A549 (cell line): ENCODE data around the gene ROBO1. TPM values are rescaled to one million over a fixed set of nuclear protein-coding genes. Genes with fewer than 3 reads are reported as not detected.
A peak's percentile ranks its signal among the peaks of the same experiment; 100 is the strongest.

ENCODE experiments used
- ATAC-seq, 2 experiments: fragments of 200-7000 bp in 1 of 2; fragments of >200 bp in 1 of 2; cut with Nextera tagmentation in 1 of 2; cut with Tn5 transposase in 1 of 2; 3 replicates each; pipeline versions ENCODE4 v1.8.0 to v1.9.1; 2018 to 2020; ENCODE audit warnings: mild to moderate bottlenecking in 1 of 2, moderate library complexity in 1 of 2
- CTCF ChIA-PET: fragments of 300-600 bp; sonication (Branson Sonifier 250); formaldehyde crosslinking; extraction: SDS; loops from one replicate; lab custom pipeline; 2021; ENCODE audit warnings: antibody characterized with exemption, inconsistent platforms; lab: Yijun Ruan, JAX
- POLR2A ChIA-PET: fragments of 350-600 bp; formaldehyde crosslinking; extraction: SDS; loops from one replicate; lab custom pipeline; 2021; ENCODE audit warnings: antibody characterized with exemption, inconsistent platforms; lab: Yijun Ruan, JAX
- DNase-seq, 2 experiments: peaks; one replicate each; pipeline versions ENCODE4 v3.0.0 to v3.0.0-alpha.2; 2011 to 2016; ENCODE audit warnings: low read depth in 1 of 2, low spot score in 1 of 2
- FAIRE-seq: peaks from 2 replicates; lab custom pipeline; 2011; peaks lifted over from hg19 to GRCh38; lab: Jason Lieb, UNC
- H3K27ac ChIP-seq, 2 experiments: fragments of >200 bp; sonication (Bioruptor Twin); formaldehyde crosslinking; 3 replicates each; pipeline ENCODE4 v1.5.1; 2016 to 2017
- H3K4me1 ChIP-seq: fragments of >200 bp; sonication (Bioruptor Twin); formaldehyde crosslinking; 3 replicates; pipeline ENCODE4 v1.6.1; 2016
- H3K4me2 ChIP-seq: fragments of >200 bp; sonication (Bioruptor Twin); formaldehyde crosslinking; 3 replicates; pipeline ENCODE4 v1.6.1; 2016
- H3K4me3 ChIP-seq: fragments of >200 bp; sonication (Bioruptor Twin); formaldehyde crosslinking; 3 replicates; pipeline ENCODE4 v1.5.1; 2016
- H3K9me3 ChIP-seq: fragments of >200 bp; sonication (Bioruptor Twin); formaldehyde crosslinking; 3 replicates; pipeline ENCODE4 v1.6.1; 2016
- BHLHE40 ChIP-seq: IDR thresholded peaks from 2 replicates; pipeline ENCODE4 v1.6.1; 2012; ENCODE audit warnings: low read depth, low read length, inconsistent platforms
- CTCF ChIP-seq: fragments of >200 bp; sonication (Bioruptor Twin); formaldehyde crosslinking; IDR thresholded peaks from 3 replicates; pipeline ENCODE4 v1.5.1; 2016
- EHMT2 ChIP-seq: fragments of 200-600 bp; sonication (generic); IDR thresholded peaks from 2 replicates; pipeline ENCODE4 v1.6.1; 2016; ENCODE audit warnings: antibody characterized with exemption, low read depth, mild to moderate bottlenecking, moderate library complexity
- EP300 ChIP-seq, 2 experiments: fragments of >200 bp; sonication (Bioruptor Twin); formaldehyde crosslinking; IDR thresholded peaks; 2 replicates in 1 of 2; 3 replicates in 1 of 2; pipeline ENCODE4 v1.6.1; 2016 to 2017
- ESRRA ChIP-seq: fragments of 150-350 bp; IDR thresholded peaks from 2 replicates; pipeline ENCODE4 v1.6.1; 2014; ENCODE audit warnings: mild to moderate bottlenecking, low read length, borderline replicate concordance
- FOSL2 ChIP-seq, 2 experiments: fragments of 450-650 bp in 1 of 2; fragments of >200 bp in 1 of 2; sonication (Bioruptor Twin) in 1 of 2; formaldehyde crosslinking; IDR thresholded peaks; 2 replicates each; pipeline versions ENCODE4 v1.5.0 to v1.6.1; 2016 to 2020; ENCODE audit warnings: mild to moderate bottlenecking in 1 of 2, moderate library complexity in 1 of 2
- FOXS1 ChIP-seq: fragments of 250-450 bp; sonication (Bioruptor Pico); IDR thresholded peaks from 2 replicates; pipeline ENCODE4 v1.5.0; 2020; ENCODE audit warnings: mild to moderate bottlenecking, moderate library complexity
- HDAC2 ChIP-seq: fragments of 200-600 bp; sonication (generic); IDR thresholded peaks from 2 replicates; pipeline ENCODE4 v1.6.1; 2016
- HMGXB4 ChIP-seq: fragments of 250-450 bp; sonication (Bioruptor Pico); IDR thresholded peaks from 2 replicates; pipeline ENCODE4 v1.5.0; 2021; ENCODE audit warnings: mild to moderate bottlenecking, moderate library complexity, borderline replicate concordance
- JUN ChIP-seq, 2 experiments: fragments of >200 bp; sonication (Bioruptor Twin); formaldehyde crosslinking; IDR thresholded peaks; 2 replicates in 1 of 2; 3 replicates in 1 of 2; pipeline ENCODE4 v1.6.1; 2016 to 2017
- KDM1A ChIP-seq: fragments of 200-600 bp; sonication (generic); IDR thresholded peaks from 2 replicates; pipeline ENCODE4 v1.6.1; 2016; ENCODE audit warnings: low read depth, mild to moderate bottlenecking
- KDM5A ChIP-seq: fragments of 200-600 bp; sonication (generic); IDR thresholded peaks from 2 replicates; pipeline ENCODE4 v1.6.1; 2016; ENCODE audit warnings: antibody characterized with exemption, mild to moderate bottlenecking
- MAFK ChIP-seq: fragments of 450-650 bp; IDR thresholded peaks from 2 replicates; pipeline ENCODE4 v1.6.1; 2014; ENCODE audit not compliant: partially characterized antibody
- MYC ChIP-seq: IDR thresholded peaks from 2 replicates; pipeline ENCODE4 v1.6.1; 2012; ENCODE audit warnings: mild to moderate bottlenecking, inconsistent platforms, low read length, improper control_type of control experiment, borderline replicate concordance
- NR3C1 ChIP-seq: fragments of >200 bp; sonication (Bioruptor Twin); formaldehyde crosslinking; IDR thresholded peaks from 3 replicates; pipeline ENCODE4 v1.6.1; 2017
- PHF8 ChIP-seq: fragments of 200-600 bp; sonication (generic); IDR thresholded peaks from 2 replicates; pipeline ENCODE4 v1.6.1; 2016; ENCODE audit warnings: low read depth, mild to moderate bottlenecking, antibody characterized with exemption, moderate library complexity, borderline replicate concordance
- POLR2A ChIP-seq: IDR thresholded peaks from 2 replicates; pipeline ENCODE4 v1.6.1; 2012; ENCODE audit warnings: mild to moderate bottlenecking, low read length
- POLR2AphosphoS2 ChIP-seq: conservative IDR thresholded peaks from 2 replicates; pipeline ENCODE4 v1.6.1; 2012; ENCODE audit warnings: low read length, improper control_type of control experiment, inconsistent platforms
- RAD21 ChIP-seq, 2 experiments: fragments of >200 bp in 1 of 2; sonication (Bioruptor Twin) in 1 of 2; formaldehyde crosslinking in 1 of 2; IDR thresholded peaks in 1 of 2; conservative IDR thresholded peaks in 1 of 2; 2 replicates in 1 of 2; 3 replicates in 1 of 2; pipeline ENCODE4 v1.6.1; 2012 to 2018; ENCODE audit warnings: inconsistent platforms in 1 of 2
- RCOR1 ChIP-seq: fragments of 150-350 bp; IDR thresholded peaks from 2 replicates; pipeline ENCODE4 v1.6.1; 2014; ENCODE audit warnings: antibody characterized with exemption, low read length, low read depth
- RFX5 ChIP-seq: fragments of 450-650 bp; IDR thresholded peaks from 2 replicates; pipeline ENCODE4 v1.7.1; 2014; ENCODE audit warnings: antibody characterized with exemption, mild to moderate bottlenecking, moderate library complexity
- SREBF2 ChIP-seq: fragments of 450-650 bp; IDR thresholded peaks from 2 replicates; pipeline ENCODE4 v1.6.1; 2014; ENCODE audit warnings: mild to moderate bottlenecking, moderate library complexity
- TP53 ChIP-seq: fragments of 250-450 bp; sonication (Bioruptor Pico); IDR thresholded peaks from 2 replicates; pipeline ENCODE4 v1.5.0; 2021; ENCODE audit warnings: mild to moderate bottlenecking, moderate library complexity
- ZFP36 ChIP-seq: fragments of 450-650 bp; IDR thresholded peaks from 2 replicates; pipeline ENCODE4 v1.6.1; 2014; ENCODE audit warnings: borderline replicate concordance; ENCODE audit not compliant: partially characterized antibody
- ZSCAN20 ChIP-seq: fragments of 250-450 bp; sonication (Bioruptor Pico); IDR thresholded peaks from 2 replicates; pipeline ENCODE4 v1.8.0; 2022; ENCODE audit warnings: mild to moderate bottlenecking, moderate library complexity
- WGBS: methylation state at CpG from one replicate; pipeline ENCODE4 v1.1.6; 2017; ENCODE audit errors: missing lambda C conversion rate; 5-methylcytosine and 5-hydroxymethylcytosine counted together
- polyA plus RNA-seq, 4 experiments: library from polyadenylated mRNA; depleted of rRNA in 3 of 4; stranded (reverse); fragments of >200 nt; fragmentation: RNase III in 1 of 4; extraction: RNeasy Plus Mini Kit Qiagen cat#74134 plus additional on column Dnase treatment in 1 of 4; gene quantifications; 2 replicates in 3 of 4; 3 replicates in 1 of 4; pipeline ENCODE4 v1.2.3, GENCODE V29; 2011 to 2017
- TF ChIP-seq, protein P1 (sequence below): fragments of 150-350 bp; IDR thresholded peaks from 2 replicates; pipeline ENCODE4 v1.6.1; 2014; ENCODE audit warnings: low read depth, mild to moderate bottlenecking, low read length
- TF ChIP-seq, protein P2 (sequence below): fragments of 250-450 bp; sonication (Bioruptor Pico); IDR thresholded peaks from 2 replicates; pipeline ENCODE4 v1.5.0; 2020; ENCODE audit warnings: low read depth, mild to moderate bottlenecking, moderate library complexity

ROBO1 gene
- polyA plus RNA-seq, 2 of the 4 experiments (the other 2 are of a cell fraction), result 25.3 to 35.6 TPM

GRCh38 chr3:79651536-79652065, 116.2 kb downstream of the ROBO1 start (continued):
- TF ChIP-seq CTCF (no peak), ESRRA (no peak)

DNA sequence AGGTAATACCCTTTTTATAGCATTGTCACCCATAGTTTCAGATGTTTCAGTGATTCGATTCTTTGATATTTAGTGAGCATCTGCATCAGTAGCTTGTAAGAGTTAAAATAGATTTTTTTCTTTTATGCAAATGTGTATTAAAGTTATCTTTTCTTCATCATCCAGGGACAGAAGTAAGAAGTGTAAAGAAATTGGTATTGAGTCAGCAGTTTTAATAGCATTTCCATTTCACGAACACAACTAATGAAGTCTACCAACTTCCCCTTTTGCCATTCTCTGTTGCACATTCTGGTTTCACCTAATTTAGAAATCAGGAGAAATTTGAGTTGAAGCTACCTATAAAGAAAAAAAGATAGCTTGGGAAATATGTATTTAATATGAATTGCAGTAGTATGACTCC, 127.9 kb downstream of the ROBO1 start:
- Histone ChIP-seq H3K4me1 (no peaks in the 10 kb centered on the region), H3K9me3 (peaks cover 4% of the 10 kb centered on the region; the same call in 1 of the 3 replicates), H3K27ac (no peak overlapping the region), H3K4me2 (no peak overlapping the region), H3K4me3 (no peak overlapping the region)
- ChIA-PET POLR2A (no interaction called here), CTCF (no interaction called here)
- TF ChIP-seq POLR2AphosphoS2 (no peak), MAFK (peak; percentile 59)
- ATAC-seq (no peak), FAIRE-seq (no peak), DNase-seq (no peak)
- 31% methylated on average over 2 of the region's 2 CpGs for WGBS

DNA sequence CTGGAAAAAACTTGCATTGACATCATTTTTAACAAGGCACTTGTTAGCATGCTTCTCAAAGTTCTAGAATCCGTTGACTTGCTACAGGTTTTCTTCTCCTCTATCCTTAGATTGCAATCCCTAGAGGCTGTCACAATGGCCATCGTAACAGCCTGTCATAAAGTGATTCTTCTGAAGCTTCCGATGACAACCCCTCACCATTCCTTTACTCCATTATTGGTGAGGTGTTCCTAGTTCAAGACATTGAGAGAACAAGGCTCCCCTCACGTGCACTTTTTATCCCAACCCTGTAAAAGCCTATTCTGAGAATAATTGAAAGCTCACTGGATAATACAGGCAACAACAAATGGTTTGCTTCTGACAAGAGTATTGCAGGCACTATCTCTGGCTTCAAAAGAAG, 131.4 kb downstream of the ROBO1 start:
- CTCF ChIA-PET, result interaction anchor here (0.6 kb wide), 1 partner anchor 790 kb away, joined by 3 read pairs; no protein-coding TSS in a partner anchor
- FAIRE-seq (no peak), ATAC-seq (no peak), DNase-seq (no peak)
- H3K9me3 ChIP-seq, result no peaks in the 10 kb centered on the region
- WGBS, result 29% methylated on average over 4 of the region's 4 CpGs
- H3K4me1 ChIP-seq, result no peaks in the 10 kb centered on the region
- H3K4me3 ChIP-seq, result no peak overlapping the region
- H3K27ac ChIP-seq, result no peak overlapping the region
- POLR2A ChIA-PET, result no interaction called here
- no peak for TF ChIP-seq EP300 (IDR thresholded peaks at IDR 0.05)
- no peak for TF ChIP-seq KDM5A
- TF ChIP-seq NR3C1, result no peak
- no peak for TF ChIP-seq RAD21 (conservative IDR thresholded peaks at IDR 0.05 in 1 of 2, IDR thresholded peaks at IDR 0.05 in 1 of 2)
- no peak for TF ChIP-seq PHF8
- no peak for TF ChIP-seq ZSCAN20 (CRISPR knock-in tag)
- no peak for TF ChIP-seq RCOR1
- TF ChIP-seq SREBF2, result no peak
- no peak for TF ChIP-seq BHLHE40
- TF ChIP-seq KDM1A, result no peak
- TF ChIP-seq EHMT2, result no peak
- no peak for TF ChIP-seq TP53 (CRISPR knock-in tag)
- H3K4me2 ChIP-seq, result no peak overlapping the region

- no peak for FAIRE-seq
- no peak overlapping the region for H3K27ac ChIP-seq
- H3K9me3 ChIP-seq, result no peaks in the 10 kb centered on the region
- CTCF ChIA-PET, result no interaction called here
- H3K4me1 ChIP-seq, result no peaks in the 10 kb centered on the region
- TF ChIP-seq, protein P1, sequence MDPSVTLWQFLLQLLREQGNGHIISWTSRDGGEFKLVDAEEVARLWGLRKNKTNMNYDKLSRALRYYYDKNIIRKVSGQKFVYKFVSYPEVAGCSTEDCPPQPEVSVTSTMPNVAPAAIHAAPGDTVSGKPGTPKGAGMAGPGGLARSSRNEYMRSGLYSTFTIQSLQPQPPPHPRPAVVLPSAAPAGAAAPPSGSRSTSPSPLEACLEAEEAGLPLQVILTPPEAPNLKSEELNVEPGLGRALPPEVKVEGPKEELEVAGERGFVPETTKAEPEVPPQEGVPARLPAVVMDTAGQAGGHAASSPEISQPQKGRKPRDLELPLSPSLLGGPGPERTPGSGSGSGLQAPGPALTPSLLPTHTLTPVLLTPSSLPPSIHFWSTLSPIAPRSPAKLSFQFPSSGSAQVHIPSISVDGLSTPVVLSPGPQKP, result no peak
- TF ChIP-seq RFX5, result no peak
- TF ChIP-seq NR3C1, result no peak
- TF ChIP-seq FOXS1 (CRISPR knock-in tag), result no peak
- no peak for TF ChIP-seq HMGXB4 (CRISPR knock-in tag)
- no peak for TF ChIP-seq EP300 (IDR thresholded peaks at IDR 0.05)
- TF ChIP-seq MYC, result no peak
- TF ChIP-seq ZFP36, result no peak
- TF ChIP-seq RCOR1, result no peak
- no peak for TF ChIP-seq HDAC2
- TF ChIP-seq KDM5A, result no peak
- no peak for TF ChIP-seq JUN (IDR thresholded peaks at IDR 0.05)
- TF ChIP-seq ZSCAN20 (CRISPR knock-in tag), result no peak
- TF ChIP-seq, protein P2, sequence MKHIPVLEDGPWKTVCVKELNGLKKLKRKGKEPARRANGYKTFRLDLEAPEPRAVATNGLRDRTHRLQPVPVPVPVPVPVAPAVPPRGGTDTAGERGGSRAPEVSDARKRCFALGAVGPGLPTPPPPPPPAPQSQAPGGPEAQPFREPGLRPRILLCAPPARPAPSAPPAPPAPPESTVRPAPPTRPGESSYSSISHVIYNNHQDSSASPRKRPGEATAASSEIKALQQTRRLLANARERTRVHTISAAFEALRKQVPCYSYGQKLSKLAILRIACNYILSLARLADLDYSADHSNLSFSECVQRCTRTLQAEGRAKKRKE (CRISPR knock-in tag), result no peak
- TF ChIP-seq EHMT2, result no peak
- TF ChIP-seq FOSL2 (IDR thresholded peaks at IDR 0.05), result no peak
- no peak for TF ChIP-seq FOSL2 (CRISPR knock-in tag; IDR thresholded peaks at IDR 0.05)
- TF ChIP-seq POLR2A, result no peak
- no peak for TF ChIP-seq BHLHE40
- TF ChIP-seq, all 56 proteins: peak for 0
- no peak for ATAC-seq
- Histone ChIP-seq H3K4me3 (no peak overlapping the region), H3K4me2 (no peak overlapping the region)
- DNase-seq, result no peak
- POLR2A ChIA-PET, result no interaction called here
- 23% methylated on average over 1 of the region's 1 CpG for WGBS
These were observed 135.0 kb downstream of the ROBO1 start for GRCh38 chr3:79632842-79633241.
